Retinal pigment epithelial cell (primary cell): ENCODE results near the gene PTCH1.

ENCODE experiments used
- DNase-seq: peaks from one replicate; pipeline ENCODE4 v3.0.0-alpha.2; 2010; ENCODE audit warnings: low read depth
- H3K4me3 ChIP-seq: 2 replicates; pipeline ENCODE4 v1.5.1; 2011; ENCODE audit warnings: mild to moderate bottlenecking, low read length, control low read depth, moderate library complexity
- CTCF ChIP-seq: conservative IDR thresholded peaks from 2 replicates; pipeline ENCODE4 v1.5.1; 2011; ENCODE audit warnings: low read depth, low read length, control low read depth, inconsistent platforms

Gene PTCH1

DNA sequence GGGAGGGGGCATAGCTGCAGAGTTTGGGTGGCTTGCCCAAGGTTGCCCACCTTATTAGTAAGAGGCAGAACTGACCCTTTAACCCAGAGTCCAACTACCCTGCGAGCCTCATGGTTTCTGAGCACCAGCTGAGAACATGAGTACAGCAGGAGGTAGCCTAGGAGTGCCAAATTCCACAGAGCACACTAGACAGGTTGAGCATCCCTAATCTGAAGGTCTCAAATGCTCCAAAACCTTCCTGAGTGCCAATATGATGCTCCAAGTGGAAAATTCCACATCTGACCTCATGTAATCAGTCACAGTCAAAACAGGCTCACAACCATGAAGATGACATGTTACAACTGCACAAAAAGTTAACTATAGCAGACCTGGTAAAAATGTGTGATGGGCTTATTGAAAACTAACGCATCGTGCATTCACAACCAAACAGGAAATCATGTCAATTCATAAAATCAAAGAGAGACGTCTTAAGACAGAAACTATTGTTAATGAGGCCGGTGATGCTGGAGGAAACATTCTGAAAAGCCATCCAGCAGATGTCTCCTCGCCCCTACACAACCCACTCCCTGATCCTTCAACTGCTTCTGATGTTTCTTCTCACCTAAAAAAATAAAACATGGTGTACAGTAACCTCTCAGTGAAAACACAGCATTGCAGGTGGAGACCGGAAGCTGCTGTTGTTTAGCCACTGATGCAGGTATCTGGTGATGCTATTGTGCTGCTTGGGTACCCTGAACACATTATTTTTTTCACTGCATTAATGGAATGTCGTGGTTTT lies 25.0 kb downstream of the PTCH1 start:
- TF ChIP-seq CTCF: no peak
- no peak for DNase-seq

DNA sequence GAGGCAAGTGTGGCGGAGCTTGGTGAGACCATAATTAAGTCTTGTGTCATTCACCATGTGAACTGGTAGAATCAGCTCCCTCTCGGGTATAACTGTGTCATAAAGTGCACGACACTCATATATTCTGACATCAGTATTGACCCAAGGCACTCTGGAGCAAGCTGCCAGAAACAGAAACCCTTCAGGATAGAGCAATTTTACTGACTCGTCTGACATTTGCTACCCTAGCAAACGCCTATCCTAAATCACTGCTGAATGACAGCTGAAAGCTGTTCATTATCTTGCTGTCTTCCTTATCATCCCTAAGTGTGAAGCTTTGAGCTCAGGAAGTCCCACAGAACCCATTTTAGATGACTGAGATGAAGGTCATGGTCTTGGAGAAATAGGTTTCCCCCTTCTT lies 27.8 kb downstream of the PTCH1 start:
- no peak for DNase-seq
- H3K4me3 ChIP-seq: no peak overlapping the region

More for the DNA sequence above, 25.0 kb downstream of the PTCH1 start:
- no peak overlapping the region for H3K4me3 ChIP-seq

GRCh38 chr9:95486318-95486717 lies 30.5 kb downstream of the PTCH1 start:
- no peak for DNase-seq
- TF ChIP-seq CTCF: no peak
- no peak overlapping the region for H3K4me3 ChIP-seq

More for the DNA sequence above, 27.8 kb downstream of the PTCH1 start:
- no peak for TF ChIP-seq CTCF

GRCh38 chr9:95484225-95484624 lies 32.5 kb downstream of the PTCH1 start:
- H3K4me3 ChIP-seq: no peak overlapping the region
- no peak for TF ChIP-seq CTCF
- no peak for DNase-seq

- TF ChIP-seq CTCF: no peak
- no peak for DNase-seq
- no peak overlapping the region for H3K4me3 ChIP-seq
Measured at GRCh38 chr9:95483431-95483830, 33.3 kb downstream of the PTCH1 start.

GRCh38 chr9:95482621-95483020 lies 34.1 kb downstream of the PTCH1 start:
- no peak for DNase-seq
- no peak overlapping the region for H3K4me3 ChIP-seq
- TF ChIP-seq CTCF: no peak

DNA sequence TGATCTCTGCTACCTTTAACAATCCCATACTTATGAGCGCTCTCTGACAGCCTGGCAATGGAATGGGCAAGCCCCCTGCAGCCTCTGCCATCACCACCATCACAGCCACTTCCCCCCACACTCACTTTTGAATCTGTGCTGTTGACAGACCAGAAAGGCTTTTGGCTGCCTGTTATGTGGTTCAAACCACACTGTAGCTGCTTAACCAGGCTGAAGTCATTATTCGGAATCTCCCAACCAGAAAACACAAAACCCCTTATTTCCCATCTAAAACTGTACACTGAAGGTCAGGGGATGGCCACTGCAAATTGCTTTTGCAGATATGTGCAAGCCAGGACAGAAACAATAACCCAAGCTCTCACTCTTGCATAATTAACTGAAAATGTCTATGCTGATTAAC lies 35.8 kb downstream of the PTCH1 start:
- no peak overlapping the region for H3K4me3 ChIP-seq
- no peak for DNase-seq
- no peak for TF ChIP-seq CTCF
